Thyroid gland (tissue), 4 donors: ENCODE results near the gene RAB1B.

Experiments used
- POLR2A ChIP-seq, 2 donors: fragments of 450-650 bp; IDR thresholded peaks; one replicate each; pipeline ENCODE4 v1.6.1; 2017; ENCODE audit warnings: antibody characterized with exemption in 2 of 2, mild to moderate bottlenecking in 2 of 2, moderate library complexity in 1 of 2
- TF ChIP-seq, protein P1 (sequence below), 6 experiments: fragments of 200-600 bp in 3 of 6; fragments of 450-650 bp in 3 of 6; sonication (generic) in 3 of 6; IDR thresholded peaks; one replicate each; pipeline ENCODE4 v1.5.1; 2016 to 2019; ENCODE audit warnings: antibody characterized with exemption in 6 of 6, mild to moderate bottlenecking in 2 of 6, inconsistent platforms in 1 of 6, moderate library complexity in 1 of 6

DNA sequence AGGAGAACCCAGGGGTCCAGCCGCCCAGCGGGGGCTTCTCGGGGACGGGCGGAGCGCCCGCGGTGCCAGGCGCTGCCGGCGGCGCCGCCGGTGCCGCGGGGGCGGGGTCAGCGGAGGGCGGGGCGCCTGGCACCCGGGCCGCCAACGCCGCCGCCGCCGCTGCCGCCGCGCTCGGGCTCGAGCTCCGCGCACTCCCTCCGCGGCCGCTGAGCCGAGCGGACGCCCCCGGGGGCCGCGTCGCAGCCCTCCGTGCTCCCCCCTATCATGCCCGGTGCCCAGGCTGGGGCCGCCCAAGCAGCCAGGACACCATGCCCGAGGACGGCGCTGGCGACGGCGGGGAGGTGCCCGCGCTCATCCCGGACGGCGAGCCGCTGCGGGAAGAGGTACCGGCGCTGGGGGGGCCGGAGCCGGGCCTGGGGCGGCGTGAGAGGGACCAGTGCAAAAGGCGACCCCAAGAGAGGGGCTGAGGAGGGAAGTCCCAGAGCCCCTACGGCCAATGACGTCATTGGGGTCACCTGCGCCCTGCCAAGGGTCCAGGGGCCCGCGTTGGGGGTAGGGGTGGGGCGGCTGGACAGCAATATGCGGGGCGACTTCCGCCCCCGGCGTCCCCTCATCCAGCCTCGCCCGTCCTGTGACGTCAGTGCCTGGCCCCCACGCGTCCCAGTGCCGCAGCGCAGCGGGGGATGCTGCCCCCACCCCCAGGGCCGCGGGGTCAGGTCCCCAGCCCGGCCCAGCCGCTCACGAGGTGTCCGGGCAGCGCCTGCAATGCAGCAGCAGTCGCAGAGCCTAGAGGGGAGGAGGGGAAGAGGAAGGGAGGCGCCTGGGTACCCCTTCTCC lies 23.5 kb downstream of the RAB1B start, which contains the start of gene TMEM151A:
- TF ChIP-seq, protein P1, sequence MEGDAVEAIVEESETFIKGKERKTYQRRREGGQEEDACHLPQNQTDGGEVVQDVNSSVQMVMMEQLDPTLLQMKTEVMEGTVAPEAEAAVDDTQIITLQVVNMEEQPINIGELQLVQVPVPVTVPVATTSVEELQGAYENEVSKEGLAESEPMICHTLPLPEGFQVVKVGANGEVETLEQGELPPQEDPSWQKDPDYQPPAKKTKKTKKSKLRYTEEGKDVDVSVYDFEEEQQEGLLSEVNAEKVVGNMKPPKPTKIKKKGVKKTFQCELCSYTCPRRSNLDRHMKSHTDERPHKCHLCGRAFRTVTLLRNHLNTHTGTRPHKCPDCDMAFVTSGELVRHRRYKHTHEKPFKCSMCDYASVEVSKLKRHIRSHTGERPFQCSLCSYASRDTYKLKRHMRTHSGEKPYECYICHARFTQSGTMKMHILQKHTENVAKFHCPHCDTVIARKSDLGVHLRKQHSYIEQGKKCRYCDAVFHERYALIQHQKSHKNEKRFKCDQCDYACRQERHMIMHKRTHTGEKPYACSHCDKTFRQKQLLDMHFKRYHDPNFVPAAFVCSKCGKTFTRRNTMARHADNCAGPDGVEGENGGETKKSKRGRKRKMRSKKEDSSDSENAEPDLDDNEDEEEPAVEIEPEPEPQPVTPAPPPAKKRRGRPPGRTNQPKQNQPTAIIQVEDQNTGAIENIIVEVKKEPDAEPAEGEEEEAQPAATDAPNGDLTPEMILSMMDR (IDR thresholded peaks at IDR 0.05) = no peak
- TF ChIP-seq POLR2A (IDR thresholded peaks at IDR 0.05) = no peak
